Gastroesophageal sphincter (tissue), 4 donors: Measurements from ENCODE around the gene LTB4R. TPM values are rescaled to one million over a fixed set of nuclear protein-coding genes. Genes with fewer than 3 reads are reported as not detected.

Experiments
- ATAC-seq: fragments of 150-250 bp; one replicate; pipeline ENCODE4 v1.9.1; 2016; ENCODE audit warnings: mild to moderate bottlenecking, moderate library complexity
- H3K27ac ChIP-seq, 4 donors: fragments of 200-600 bp; sonication (generic) in 3 of 4; 1 replicate in 3 of 4; 2 replicates in 1 of 4; pipeline ENCODE4 v1.5.1; 2016 to 2019
- H3K27me3 ChIP-seq: fragments of 200-600 bp; sonication (generic); one replicate; pipeline ENCODE4 v1.5.1; 2019
- H3K36me3 ChIP-seq, 2 donors: fragments of 200-600 bp; sonication (generic); one replicate each; pipeline ENCODE4 v1.5.1; 2019; ENCODE audit warnings: control low read depth in 1 of 2
- H3K4me1 ChIP-seq, 3 donors: fragments of 200-600 bp; sonication (generic); 1 replicate in 2 of 3; 2 replicates in 1 of 3; pipeline ENCODE4 v1.5.1; 2016 to 2019; ENCODE audit warnings: control low read depth in 2 of 3
- H3K4me3 ChIP-seq, 2 donors: fragments of 200-600 bp; sonication (generic); one replicate each; pipeline ENCODE4 v1.5.1; 2019; ENCODE audit warnings: mild to moderate bottlenecking in 1 of 2, moderate library complexity in 1 of 2
- H3K9me3 ChIP-seq, 3 donors: fragments of 200-600 bp; sonication (generic); one replicate each; pipeline ENCODE4 v1.5.1; 2017 to 2019; ENCODE audit warnings: control low read depth in 2 of 3
- CTCF ChIP-seq, 4 experiments: fragments of 200-600 bp in 2 of 4; fragments of 450-650 bp in 2 of 4; sonication (generic) in 1 of 4; IDR thresholded peaks; one replicate each; pipeline ENCODE4 v1.5.1; 2017 to 2019; ENCODE audit warnings: antibody characterized with exemption in 4 of 4, mild to moderate bottlenecking in 2 of 4, moderate library complexity in 2 of 4
- EP300 ChIP-seq: sonication (generic); formaldehyde crosslinking; IDR thresholded peaks from one replicate; pipeline ENCODE4 v1.6.1; 2017; ENCODE audit warnings: antibody characterized with exemption, mild to moderate bottlenecking
- POLR2A ChIP-seq, 2 donors: fragments of 450-650 bp; IDR thresholded peaks; one replicate each; pipeline ENCODE4 v1.6.1; 2017; ENCODE audit warnings: antibody characterized with exemption in 2 of 2, mild to moderate bottlenecking in 2 of 2, moderate library complexity in 1 of 2
- POLR2AphosphoS5 ChIP-seq: sonication (generic); formaldehyde crosslinking; IDR thresholded peaks from one replicate; pipeline ENCODE4 v1.6.1; 2017; ENCODE audit warnings: antibody characterized with exemption
- WGBS, 2 donors: methylation state at CpG; one replicate each; pipeline ENCODE4 v1.1.5; 2018; ENCODE audit warnings: low coverage in 1 of 2; 5-methylcytosine and 5-hydroxymethylcytosine counted together
- total RNA-seq, 4 donors: library from RNA; depleted of rRNA; stranded (reverse); fragments of >200 nt; gene quantifications; one replicate each; pipeline ENCODE4 v1.1.0, GENCODE V29; 2016

Gene LTB4R
- total RNA-seq, 4 donors from 2014 or later = 3.0 to 4.2 (median 3.4) TPM

- H3K4me1 ChIP-seq = no peaks in the 10 kb centered on the region
- ATAC-seq = no peak
These were observed 29.7 kb upstream of the LTB4R start for GRCh38 chr14:24281636-24282035.

GRCh38 chr14:24282736-24283135, 28.6 kb upstream of the LTB4R start:
- Histone ChIP-seq H3K27ac (no peak overlapping the region), H3K36me3 (no peaks in the 10 kb centered on the region), H3K9me3 (no peaks in the 10 kb centered on the region), H3K4me3 (no peak overlapping the region), H3K27me3 (no peaks in the 10 kb centered on the region), H3K4me1 (no peaks in the 10 kb centered on the region)
- no peak for TF ChIP-seq CTCF (IDR thresholded peaks at IDR 0.05)
- ATAC-seq = no peak
- WGBS, 2 donors = no CpG with 5 or more reads among the region's 3 CpGs

More at GRCh38 chr14:24281636-24282035, 29.7 kb upstream of the LTB4R start:
- Histone ChIP-seq H3K9me3 (no peaks in the 10 kb centered on the region), H3K36me3 (no peaks in the 10 kb centered on the region), H3K27me3 (no peaks in the 10 kb centered on the region), H3K27ac (no peak overlapping the region), H3K4me3 (no peak overlapping the region)
- TF ChIP-seq POLR2A (IDR thresholded peaks at IDR 0.05) (no peak), EP300 (no peak), CTCF (IDR thresholded peaks at IDR 0.05) (no peak), POLR2AphosphoS5 (no peak)
- 86 to 96% methylated on average over 4 of the region's 7 CpGs for whole genome bisulfite sequencing, 2 donors

- 83% methylated on average over 2 of the region's 5 CpGs; no CpG with 5 or more reads in 1 of the 2 donors for WGBS, 2 donors
- Histone ChIP-seq H3K27me3 (no peaks in the 10 kb centered on the region), H3K27ac (no peak overlapping the region), H3K36me3 (no peaks in the 10 kb centered on the region), H3K4me1 (no peaks in the 10 kb centered on the region), H3K9me3 (no peaks in the 10 kb centered on the region), H3K4me3 (no peak overlapping the region)
- no peak for ATAC-seq
- TF ChIP-seq EP300 (no peak), POLR2A (IDR thresholded peaks at IDR 0.05) (no peak), CTCF (IDR thresholded peaks at IDR 0.05) (no peak), POLR2AphosphoS5 (no peak)
These were observed 27.4 kb upstream of the LTB4R start for GRCh38 chr14:24283796-24284460.

- no peaks in the 10 kb centered on the region for H3K27me3 ChIP-seq
- peaks cover 0 to 4% of the 10 kb centered on the region in 2 donors for H3K36me3 ChIP-seq
- H3K9me3 ChIP-seq = no peaks in the 10 kb centered on the region
- ATAC-seq = no peak
- H3K4me1 ChIP-seq = no peaks in the 10 kb centered on the region
- TF ChIP-seq POLR2AphosphoS5 = no peak
- TF ChIP-seq EP300 = no peak
- no peak for TF ChIP-seq CTCF (IDR thresholded peaks at IDR 0.05)
- no peak for TF ChIP-seq POLR2A (IDR thresholded peaks at IDR 0.05)
- H3K4me3 ChIP-seq = no peak overlapping the region
- H3K27ac ChIP-seq = no peak overlapping the region
- WGBS, 2 donors = 60 to 66% methylated on average over 5 to 6 of the region's 11 CpGs
These were observed 26.7 kb upstream of the LTB4R start for GRCh38 chr14:24284501-24285035.

- Histone ChIP-seq H3K36me3 (peaks cover 0 to 12% of the 10 kb centered on the region in 2 donors), H3K4me1 (no peaks in the 10 kb centered on the region), H3K27me3 (no peaks in the 10 kb centered on the region), H3K4me3 (no peak overlapping the region), H3K27ac (no peak overlapping the region), H3K9me3 (no peaks in the 10 kb centered on the region)
- TF ChIP-seq CTCF (IDR thresholded peaks at IDR 0.05) (no peak), POLR2A (IDR thresholded peaks at IDR 0.05) (no peak), POLR2AphosphoS5 (no peak), EP300 (no peak)
- no peak for ATAC-seq
- WGBS, 2 donors = 73% methylated on average over 2 of the region's 4 CpGs; no CpG with 5 or more reads in 1 of the 2 donors
These were observed 26.0 kb upstream of the LTB4R start for GRCh38 chr14:24285351-24285750.
